ENCODE results near the gene PPP1CA.
A peak's percentile ranks its signal among the peaks of the same experiment; 100 is the strongest.

Gene PPP1CA

GRCh38 chr11:67366961-67367760 is 34.5 kb downstream of the PPP1CA start:
- H3K27ac Mint-ChIP-seq, result peak overlapping the region; percentile 29 to 78
- no peaks in the 10 kb centered on the region for H3K9me3 Mint-ChIP-seq
- peaks cover 40% of the 10 kb centered on the region for H3K36me3 Mint-ChIP-seq (ENCODE audit: insufficient read depth)
- ATAC-seq (replicated peaks) (no peak), DNase-seq (no peak)
- peak overlapping the region; percentile 82 to 89 for H3K4me3 Mint-ChIP-seq
- peaks cover 83 to 91% of the 10 kb centered on the region in 2 donors for H3K4me1 Mint-ChIP-seq (ENCODE audit: low read depth in 2 of 2)
- H3K27me3 Mint-ChIP-seq, result no peaks in the 10 kb centered on the region

GRCh38 chr11:67366546-67366945 is 35.1 kb downstream of the PPP1CA start:
- Mint-ChIP-seq H3K27ac (peak overlapping the region; percentile 15 to 78), H3K36me3 (ENCODE audit: insufficient read depth) (peaks cover 35% of the 10 kb centered on the region), H3K9me3 (no peaks in the 10 kb centered on the region), H3K4me1 (ENCODE audit: low read depth in 2 of 2) (peaks cover 84 to 91% of the 10 kb centered on the region in 2 donors), H3K4me3 (peak overlapping the region; percentile 54 to 63), H3K27me3 (no peaks in the 10 kb centered on the region)
- DNase-seq, result no peak
- no peak for ATAC-seq (replicated peaks)

- no peak for ATAC-seq (replicated peaks)
- H3K4me3 Mint-ChIP-seq, result peak overlapping the region; percentile 54 to 63
- peaks cover 32% of the 10 kb centered on the region for H3K36me3 Mint-ChIP-seq (ENCODE audit: insufficient read depth)
- H3K9me3 Mint-ChIP-seq, result no peaks in the 10 kb centered on the region
- peak overlapping the region; percentile 78 to 84 for H3K27ac Mint-ChIP-seq
- H3K27me3 Mint-ChIP-seq, result no peaks in the 10 kb centered on the region
- peaks cover 78 to 89% of the 10 kb centered on the region in 2 donors for H3K4me1 Mint-ChIP-seq (ENCODE audit: low read depth in 2 of 2)
- no peak for DNase-seq
These were observed 35.8 kb downstream of the PPP1CA start for GRCh38 chr11:67365736-67366444.

- H3K27ac Mint-ChIP-seq, result peak overlapping the region; percentile 78 to 84
- peaks cover 71 to 80% of the 10 kb centered on the region in 2 donors for H3K4me1 Mint-ChIP-seq (ENCODE audit: low read depth in 2 of 2)
- ATAC-seq (replicated peaks), result peak; percentile 43
- no peak for DNase-seq
- no peaks in the 10 kb centered on the region for H3K27me3 Mint-ChIP-seq
- peaks cover 32% of the 10 kb centered on the region for H3K36me3 Mint-ChIP-seq (ENCODE audit: insufficient read depth)
- peak overlapping the region; percentile 63 to 75 for H3K4me3 Mint-ChIP-seq
- H3K9me3 Mint-ChIP-seq, result no peaks in the 10 kb centered on the region
These were observed 36.6 kb downstream of the PPP1CA start for GRCh38 chr11:67364783-67365722.

GRCh38 chr11:67364169-67364568 is 37.5 kb downstream of the PPP1CA start:
- Mint-ChIP-seq H3K4me3 (peak overlapping the region; percentile 63 to 75), H3K27me3 (no peaks in the 10 kb centered on the region), H3K36me3 (ENCODE audit: insufficient read depth) (peaks cover 29% of the 10 kb centered on the region), H3K9me3 (no peaks in the 10 kb centered on the region), H3K27ac (peak overlapping the region in 1 of 2 donors; percentile 86), H3K4me1 (ENCODE audit: low read depth in 2 of 2) (peaks cover 64 to 72% of the 10 kb centered on the region in 2 donors)
- no peak for DNase-seq
- peak; percentile 52 for ATAC-seq (replicated peaks)

GRCh38 chr11:67357831-67358670 is 43.6 kb downstream of the PPP1CA start:
- H3K27me3 Mint-ChIP-seq, result no peaks in the 10 kb centered on the region
- ATAC-seq (replicated peaks) (no peak), DNase-seq (no peak)
- H3K4me1 Mint-ChIP-seq (ENCODE audit: low read depth in 2 of 2), result peaks cover 41 to 45% of the 10 kb centered on the region in 2 donors
- no peak overlapping the region for H3K27ac Mint-ChIP-seq
- no peaks in the 10 kb centered on the region for H3K9me3 Mint-ChIP-seq
- H3K36me3 Mint-ChIP-seq (ENCODE audit: insufficient read depth), result peaks cover 14% of the 10 kb centered on the region
- no peak overlapping the region for H3K4me3 Mint-ChIP-seq

- DNase-seq (peak; percentile 61 to 67 (median 62)), ATAC-seq (replicated peaks) (no peak)
- H3K4me1 Mint-ChIP-seq (ENCODE audit: low read depth in 2 of 2), result peaks cover 38 to 41% of the 10 kb centered on the region in 2 donors
- H3K27me3 Mint-ChIP-seq, result no peaks in the 10 kb centered on the region
- peak overlapping the region in 1 of 2 donors; percentile 11 for H3K4me3 Mint-ChIP-seq
- peak overlapping the region; percentile 11 to 83 for H3K27ac Mint-ChIP-seq
- no peaks in the 10 kb centered on the region for H3K9me3 Mint-ChIP-seq
- H3K36me3 Mint-ChIP-seq (ENCODE audit: insufficient read depth), result peaks cover 16% of the 10 kb centered on the region
These were observed 44.6 kb downstream of the PPP1CA start for GRCh38 chr11:67356864-67357561.

- Mint-ChIP-seq H3K27me3 (no peaks in the 10 kb centered on the region), H3K9me3 (no peaks in the 10 kb centered on the region), H3K4me3 (peak overlapping the region in 1 of 2 donors; percentile 11), H3K4me1 (ENCODE audit: low read depth in 2 of 2) (peaks cover 37 to 41% of the 10 kb centered on the region in 2 donors), H3K27ac (peak overlapping the region; percentile 11 to 83), H3K36me3 (ENCODE audit: insufficient read depth) (peaks cover 16% of the 10 kb centered on the region)
- DNase-seq (no peak), ATAC-seq (replicated peaks) (no peak)
These were observed 45.2 kb downstream of the PPP1CA start for GRCh38 chr11:67356387-67356863.

- Mint-ChIP-seq H3K9me3 (no peaks in the 10 kb centered on the region), H3K4me1 (ENCODE audit: low read depth in 2 of 2) (peaks cover 38 to 46% of the 10 kb centered on the region in 2 donors), H3K27ac (peak overlapping the region; percentile 59 to 96), H3K36me3 (ENCODE audit: insufficient read depth) (peaks cover 16% of the 10 kb centered on the region), H3K4me3 (no peak overlapping the region), H3K27me3 (no peaks in the 10 kb centered on the region)
- DNase-seq, result no peak
- ATAC-seq (replicated peaks), result no peak
These were observed 45.8 kb downstream of the PPP1CA start for GRCh38 chr11:67355794-67356386.

- Mint-ChIP-seq H3K9me3 (no peaks in the 10 kb centered on the region), H3K36me3 (ENCODE audit: insufficient read depth) (peaks cover 20% of the 10 kb centered on the region), H3K27me3 (no peaks in the 10 kb centered on the region), H3K4me1 (ENCODE audit: low read depth in 2 of 2) (peaks cover 38 to 46% of the 10 kb centered on the region in 2 donors), H3K4me3 (no peak overlapping the region), H3K27ac (peak overlapping the region; percentile 96 to 99)
- no peak for DNase-seq
- ATAC-seq (replicated peaks), result no peak
These were observed 46.5 kb downstream of the PPP1CA start for GRCh38 chr11:67355023-67355793.

All from effector memory CD8-positive, alpha-beta T cell (primary cell).